NCI-H526 treated with DMSO at 0.1 percent for 48 hours (cell line): ENCODE results near the gene XCR1.
A peak's percentile ranks its signal among the peaks of the same experiment; 100 is the strongest.

Source experiments
- DNase-seq: peaks from one replicate; lab custom pipeline; 2025; lab: John Stamatoyannopoulos, UW

Gene XCR1

DNA sequence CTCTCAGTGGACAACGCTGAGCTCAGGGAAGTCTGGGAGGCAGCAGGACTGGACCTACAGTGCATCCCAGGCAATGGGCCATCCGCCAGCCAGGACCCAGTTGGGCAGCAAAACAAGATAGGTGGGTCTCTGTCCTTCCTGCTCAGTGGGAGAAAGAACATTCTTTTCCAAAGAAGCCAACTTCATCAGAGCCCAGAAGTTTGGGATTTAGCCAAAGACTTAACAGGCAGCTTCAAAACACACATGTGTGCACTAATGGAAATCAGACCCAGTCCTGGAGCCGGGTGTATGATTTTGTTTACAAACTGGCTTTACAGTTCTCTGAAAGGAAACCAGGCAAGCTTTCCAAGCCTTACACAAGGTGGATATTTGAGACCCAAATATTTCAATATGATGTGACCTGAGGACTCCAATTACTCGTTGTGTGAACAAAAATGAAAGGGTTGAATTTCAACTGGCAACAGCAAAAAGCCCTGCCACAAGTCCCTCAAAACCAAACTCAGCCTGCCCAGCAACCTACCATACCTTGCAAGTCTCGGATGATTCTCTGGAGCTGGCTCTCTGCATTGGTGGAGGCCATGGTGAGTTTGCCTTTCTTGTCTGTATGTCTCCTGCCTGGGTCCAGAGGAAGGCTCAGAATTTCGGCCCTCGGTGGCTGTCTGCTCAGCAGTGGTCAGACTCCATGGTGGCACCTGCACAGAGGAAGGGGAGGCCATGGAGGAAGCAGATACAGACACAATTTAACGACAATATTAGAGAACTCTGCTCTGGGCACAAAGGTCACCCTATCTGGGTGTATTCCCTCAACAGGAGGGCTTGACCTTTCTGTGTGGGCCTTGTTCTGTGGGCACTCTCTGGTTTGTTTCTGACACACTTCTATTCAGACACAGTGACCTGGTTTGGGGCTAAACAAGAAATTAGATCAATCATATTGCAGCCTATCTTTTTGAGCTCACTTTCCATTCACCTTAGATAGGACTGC is 42.7 kb downstream of the XCR1 start:
- DNase-seq, result no peak

DNA sequence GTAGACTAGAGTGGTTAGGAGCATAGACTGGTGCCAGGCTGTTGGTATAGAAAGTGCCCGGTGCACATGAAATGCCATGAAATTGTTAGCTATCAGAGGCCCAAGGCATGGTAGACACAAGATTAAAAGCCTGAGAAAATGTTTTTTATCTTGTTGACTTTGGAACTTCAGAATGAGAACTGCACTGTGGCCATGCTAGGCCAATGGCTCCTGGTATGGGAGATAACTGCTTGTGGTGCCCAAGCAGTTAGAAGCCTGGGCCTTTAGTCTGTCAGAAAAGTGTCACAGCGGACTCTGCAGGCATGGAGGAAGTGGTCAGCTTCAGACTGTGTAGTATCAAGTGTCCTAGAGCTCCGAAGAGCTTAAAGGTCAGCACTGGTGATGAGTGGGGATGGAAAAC is 43.5 kb downstream of the XCR1 start:
- no peak for DNase-seq

DNA sequence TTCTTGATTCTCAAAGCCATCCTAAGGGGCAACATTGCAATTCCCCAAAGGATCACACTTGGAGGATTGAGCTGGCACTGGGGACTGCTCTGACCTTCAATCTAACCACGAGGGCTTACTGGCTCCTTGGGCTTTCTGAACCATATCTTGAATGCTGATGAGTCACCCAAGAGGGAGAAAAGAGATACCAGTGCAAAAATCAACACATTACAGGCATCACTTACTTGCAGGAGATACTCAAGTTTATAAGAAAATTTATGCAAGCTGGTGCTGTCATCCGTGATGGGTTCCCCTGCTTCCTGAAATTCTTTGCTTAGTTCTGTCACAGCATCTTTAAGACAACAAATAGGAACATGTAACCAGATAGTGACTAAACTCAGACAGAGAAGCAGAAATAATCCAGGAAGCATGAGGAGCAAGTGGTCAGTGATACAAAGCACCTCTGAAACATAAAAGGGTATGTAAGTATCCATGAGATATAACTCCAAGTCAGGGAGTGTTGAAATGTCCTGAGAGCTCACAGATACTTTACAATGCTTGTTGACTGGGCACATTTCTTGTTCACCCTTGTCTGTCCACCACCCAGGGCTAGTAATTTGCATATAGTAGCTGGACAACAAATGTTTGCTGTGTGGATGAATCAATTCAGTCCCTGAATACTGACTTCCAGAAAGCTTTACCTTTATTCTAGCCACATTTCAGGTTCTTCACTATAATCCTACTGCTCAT is 45.8 kb downstream of the XCR1 start:
- no peak for DNase-seq

DNA sequence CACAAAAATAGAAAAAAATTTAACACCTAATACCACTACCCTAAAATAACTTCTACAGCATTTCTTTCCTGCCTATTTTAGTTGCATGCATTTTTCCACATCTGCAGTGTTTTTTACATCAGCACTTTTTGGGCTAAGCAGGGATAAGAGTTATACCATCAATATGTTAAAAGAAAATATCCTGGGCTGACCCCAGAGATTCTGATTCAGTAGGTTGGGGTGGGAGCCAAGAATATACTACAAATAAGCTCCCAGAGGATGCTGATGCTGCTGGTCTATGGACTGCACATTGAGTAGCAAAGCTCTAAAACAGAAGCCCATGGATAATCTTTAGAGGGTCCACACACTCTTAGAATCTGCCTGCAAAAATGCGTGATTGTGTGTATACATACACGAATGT is 46.5 kb downstream of the XCR1 start:
- no peak for DNase-seq

DNA sequence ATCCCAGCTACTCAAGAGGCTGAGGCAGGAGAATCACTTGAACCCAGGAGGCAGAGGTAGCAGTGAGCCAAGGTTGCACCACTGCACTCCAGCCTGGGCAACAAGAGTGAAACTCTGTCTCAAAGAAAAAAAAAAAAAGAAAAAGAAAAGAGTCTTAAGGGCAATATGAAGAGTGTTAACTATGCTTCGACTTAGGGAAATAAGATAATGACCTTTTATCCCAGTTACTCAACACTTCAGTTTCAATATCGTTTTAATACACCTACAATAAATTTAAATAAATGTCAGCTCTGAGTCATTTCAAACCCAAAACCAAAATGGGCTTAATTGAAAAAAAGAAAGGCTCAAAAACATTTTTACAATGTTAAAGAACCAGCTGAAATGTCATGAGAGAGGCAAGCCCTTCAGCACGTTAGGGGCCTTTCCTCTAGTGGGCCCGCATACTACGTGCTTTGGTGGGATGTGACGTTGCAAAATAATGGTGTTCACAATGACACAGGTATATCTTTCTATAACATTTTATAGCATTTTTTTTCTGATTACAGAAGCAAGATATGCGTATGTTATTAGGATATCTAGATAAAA is 47.0 kb downstream of the XCR1 start:
- DNase-seq, result no peak

DNA sequence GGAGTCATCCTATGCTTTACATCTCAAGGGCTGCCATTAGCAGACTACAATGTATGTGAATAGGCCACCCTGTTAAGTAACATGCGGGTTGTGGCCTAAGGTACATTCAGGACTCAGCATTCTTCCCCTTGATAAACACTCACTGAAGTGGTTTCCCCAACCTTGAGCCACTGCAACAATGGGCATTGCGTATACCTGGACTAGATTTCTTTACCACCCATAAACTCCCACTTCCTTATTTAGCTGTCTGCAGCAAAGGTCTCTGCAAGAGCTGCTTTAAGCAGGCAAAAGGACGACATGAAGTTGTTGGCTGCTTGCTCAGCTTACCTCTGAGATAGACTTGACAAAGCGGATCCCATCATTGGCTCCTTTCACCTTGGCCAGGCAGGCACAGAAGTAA is 47.9 kb downstream of the XCR1 start:
- no peak for DNase-seq

DNA sequence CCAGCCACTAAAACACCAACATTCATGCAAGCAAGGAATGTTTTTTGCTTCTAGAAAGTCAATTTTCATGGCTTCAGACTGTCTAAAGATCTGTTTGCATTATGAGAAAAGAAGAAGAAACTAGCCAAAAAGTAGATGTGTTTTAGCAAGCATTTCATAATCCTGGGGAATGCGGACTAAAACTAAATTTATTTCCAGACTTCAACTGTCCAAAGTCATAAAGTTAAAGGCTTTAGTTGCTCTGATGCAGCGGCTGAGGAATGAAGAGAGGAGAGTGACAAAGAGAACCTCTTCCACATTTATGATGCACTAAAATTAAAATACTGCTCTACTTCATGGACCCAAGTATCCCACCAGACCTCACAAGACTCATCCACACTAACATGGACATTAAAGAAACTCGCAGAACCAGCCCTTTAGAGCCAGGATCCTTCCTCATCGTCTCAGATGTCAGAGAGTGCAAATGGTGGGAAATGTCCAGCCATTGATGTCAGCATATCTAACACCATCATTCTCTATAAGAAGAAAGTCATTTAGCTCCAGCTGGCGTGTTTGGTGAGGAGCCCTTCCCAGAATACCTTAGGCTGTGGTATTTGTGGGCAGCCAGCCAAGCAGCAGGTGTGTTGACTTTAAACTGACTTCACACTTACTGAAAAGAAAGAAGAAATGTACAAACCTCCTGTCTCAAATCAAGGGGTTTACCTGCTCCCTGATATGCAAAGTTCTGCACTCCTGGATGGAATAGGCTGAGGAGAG is 49.1 kb downstream of the XCR1 start:
- no peak for DNase-seq

DNA sequence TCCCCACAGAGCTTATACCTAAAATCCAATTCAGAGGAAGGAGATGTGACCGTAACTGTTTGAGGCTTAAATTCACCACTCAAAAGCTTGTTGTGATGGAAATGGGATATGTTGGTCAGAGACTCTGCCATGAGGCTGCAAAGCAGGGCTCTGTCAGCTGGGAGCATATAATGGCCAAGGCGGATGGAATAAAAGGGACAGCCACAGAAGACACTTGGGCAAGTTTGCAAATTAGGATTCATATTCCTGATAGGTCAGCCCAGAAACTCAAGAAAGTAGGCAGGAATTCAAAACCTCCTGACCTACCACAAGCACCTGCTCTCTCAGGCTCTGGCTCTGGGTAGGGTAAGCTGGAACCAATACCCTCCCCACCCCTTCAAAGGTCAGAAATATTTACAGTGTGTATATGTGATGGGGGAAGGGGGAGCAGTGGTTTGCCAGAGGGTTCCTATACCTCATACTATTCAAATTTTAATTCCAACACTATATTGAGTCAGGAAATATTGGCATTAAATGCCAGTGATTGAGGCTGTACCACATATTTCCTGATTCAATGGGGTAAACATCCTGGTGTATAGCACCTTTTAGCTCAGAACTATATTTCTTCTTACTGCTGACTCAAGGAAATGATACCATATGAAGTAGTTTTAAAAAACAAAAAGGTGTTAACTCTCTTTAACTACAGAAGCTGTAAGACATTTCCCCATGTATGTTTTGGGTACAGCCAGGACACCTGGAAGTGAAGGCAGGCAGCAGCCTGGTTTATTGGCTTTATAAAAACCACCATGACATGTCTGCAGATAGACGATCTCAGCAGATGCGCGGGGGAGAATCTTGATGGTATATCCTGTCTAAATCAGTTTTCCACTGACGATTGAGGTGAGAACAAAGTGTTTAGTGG is 50.8 kb downstream of the XCR1 start:
- DNase-seq, result no peak

DNA sequence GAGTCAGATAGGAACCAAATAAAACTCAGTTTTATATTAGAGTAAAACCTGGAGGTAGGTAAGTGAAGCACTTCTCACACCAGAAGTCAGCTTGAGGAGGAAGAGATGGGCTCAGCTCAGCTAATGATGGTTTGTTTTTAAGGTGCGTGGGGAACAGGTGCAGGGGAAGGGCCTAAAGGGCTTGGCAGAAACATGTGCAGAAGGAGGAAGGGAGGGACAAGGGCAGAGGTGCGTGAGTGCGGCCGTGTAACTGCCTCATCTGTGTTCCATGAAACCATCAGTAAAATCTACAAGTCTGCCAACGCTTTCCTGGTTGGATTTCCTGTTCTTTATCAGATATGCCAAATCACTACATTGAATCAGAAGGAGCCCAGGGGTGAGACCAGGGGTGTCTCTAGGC is 51.6 kb downstream of the XCR1 start:
- DNase-seq, result no peak

DNA sequence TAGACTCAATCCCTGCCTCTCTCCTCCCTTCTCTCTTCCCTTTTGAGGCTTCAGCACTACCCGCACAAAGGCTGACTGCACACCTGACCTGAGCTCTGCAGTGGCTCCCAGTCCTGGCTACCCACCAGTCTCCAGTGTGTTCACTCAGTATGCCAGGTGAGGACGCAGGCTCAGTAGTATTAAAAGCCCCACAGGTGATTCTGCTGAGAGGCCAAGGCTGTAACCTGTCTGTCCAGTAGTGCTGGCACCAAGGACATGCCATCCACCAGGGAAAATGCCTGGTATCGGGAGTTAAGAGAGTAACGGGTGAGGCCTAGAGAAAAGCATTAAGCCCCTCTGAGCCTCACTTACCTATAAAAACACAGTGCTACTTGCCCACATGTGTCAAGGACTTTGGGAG is 52.6 kb downstream of the XCR1 start:
- DNase-seq, result peak; percentile 12

DNA sequence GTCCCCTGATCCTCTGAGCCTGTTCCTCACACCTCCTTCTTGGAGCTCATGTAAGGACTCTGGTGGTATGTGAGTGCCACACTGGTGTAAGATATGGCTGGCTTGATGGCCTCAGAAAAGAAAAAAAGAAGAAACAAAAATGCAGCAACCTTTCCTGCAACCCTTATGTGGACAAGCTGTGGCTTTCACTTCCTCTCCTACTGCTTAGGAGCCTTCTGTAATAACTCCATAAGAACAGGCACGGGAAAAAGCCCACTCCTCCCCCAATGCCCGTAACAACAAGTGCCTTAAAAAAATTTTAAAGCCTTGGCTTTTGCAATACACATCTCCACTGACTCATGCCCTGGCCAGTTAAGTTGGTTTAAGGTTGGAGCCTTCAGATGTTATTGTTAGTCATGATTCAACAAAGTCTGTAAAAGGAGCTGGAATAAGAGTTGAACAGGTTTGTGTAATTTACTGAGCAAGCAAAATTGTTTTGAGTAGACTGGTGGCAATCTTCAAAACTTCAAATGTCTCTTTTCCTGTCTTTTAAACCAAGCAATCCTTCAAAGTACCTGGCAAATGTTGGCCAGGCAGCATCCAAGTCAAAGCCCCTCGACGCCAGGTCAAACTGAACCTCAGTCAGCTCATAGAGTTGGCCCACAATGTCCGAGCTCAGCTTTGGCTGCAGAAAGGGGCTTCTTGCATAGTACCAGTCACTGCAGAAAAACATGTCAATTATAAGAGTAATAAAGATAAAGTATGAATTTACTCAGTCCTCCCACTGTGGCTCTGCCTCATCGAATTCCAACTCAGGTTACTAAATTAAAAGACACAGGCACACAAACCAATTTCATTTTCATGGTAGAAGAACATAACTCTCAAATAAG is 54.5 kb downstream of the XCR1 start:
- no peak for DNase-seq

DNA sequence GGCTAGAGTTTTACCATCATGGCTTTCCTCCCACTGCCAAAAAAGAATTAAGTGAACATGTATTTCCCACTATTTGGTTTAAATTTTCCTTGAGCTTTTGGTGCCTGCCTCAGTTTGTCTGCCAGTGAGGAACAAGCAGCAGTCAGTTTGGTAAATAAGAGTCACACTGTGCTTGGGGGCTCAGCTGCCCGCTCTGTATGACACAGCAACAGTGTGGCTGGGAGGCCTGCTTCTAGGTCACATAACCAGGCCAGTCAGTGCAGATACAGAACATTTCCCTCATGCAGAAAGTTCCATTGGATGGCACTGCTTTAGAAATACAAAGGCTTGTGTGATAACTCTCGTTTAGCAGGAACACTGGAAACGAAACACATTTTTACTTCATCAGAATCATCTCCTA is 57.3 kb downstream of the XCR1 start:
- DNase-seq, result no peak

DNA sequence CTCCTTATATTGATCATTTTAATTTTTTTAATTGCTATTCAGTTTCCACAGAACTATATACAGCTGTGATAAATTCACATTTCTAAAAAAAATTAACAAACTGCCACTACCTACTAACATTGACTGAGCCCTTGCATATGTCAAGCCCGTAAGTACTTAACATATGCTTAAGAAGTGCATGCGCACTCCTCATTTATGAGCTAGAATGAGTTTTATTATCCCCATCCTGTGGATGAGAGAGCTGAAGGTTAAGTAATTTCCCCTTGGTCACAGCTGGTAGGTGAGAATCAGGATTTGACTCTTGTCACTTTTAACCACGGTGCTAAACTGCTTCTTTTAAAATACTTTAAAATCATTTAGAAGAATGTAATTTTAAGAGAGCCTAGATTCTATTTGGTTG is 58.2 kb downstream of the XCR1 start:
- no peak for DNase-seq

DNA sequence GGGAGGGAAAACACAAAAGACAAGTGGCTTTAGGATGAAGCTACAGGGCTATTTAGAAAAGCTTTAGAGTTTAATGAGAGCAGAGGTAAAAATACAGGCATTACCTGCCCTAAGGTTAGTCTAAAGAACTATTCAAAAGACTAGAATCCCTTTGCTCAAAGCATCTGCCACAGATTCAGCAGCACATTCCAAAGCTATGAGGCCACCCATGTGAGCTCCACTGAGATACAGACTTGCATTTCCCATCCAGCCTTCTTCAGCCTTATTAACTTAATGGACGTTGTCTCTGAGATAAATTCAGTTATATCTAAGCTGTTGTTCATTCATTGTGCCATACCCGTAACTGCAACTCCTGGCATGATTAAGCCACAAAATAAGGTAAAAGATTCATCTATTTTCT is 58.6 kb downstream of the XCR1 start:
- DNase-seq, result no peak

DNA sequence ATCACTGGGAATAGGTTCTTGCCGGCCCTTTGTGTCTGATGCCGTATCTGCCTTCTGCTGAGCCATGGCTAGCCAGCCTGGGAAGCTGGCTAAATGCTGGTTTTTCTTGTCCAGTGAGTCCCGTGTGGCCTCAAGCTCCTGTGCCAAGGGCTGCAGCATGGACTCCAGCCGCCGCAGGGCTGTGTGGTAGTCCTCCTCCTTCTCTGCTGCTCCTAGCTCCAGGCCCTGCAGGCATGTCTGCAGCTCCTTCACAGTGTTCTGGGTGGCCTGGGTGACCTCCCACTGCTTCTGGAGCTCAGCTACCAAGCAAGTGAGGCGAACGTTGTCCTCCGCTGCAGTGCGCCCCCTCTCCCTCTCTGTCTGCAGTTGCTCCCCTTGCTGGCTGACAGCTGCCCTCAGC is 59.1 kb downstream of the XCR1 start:
- DNase-seq, result no peak

DNA sequence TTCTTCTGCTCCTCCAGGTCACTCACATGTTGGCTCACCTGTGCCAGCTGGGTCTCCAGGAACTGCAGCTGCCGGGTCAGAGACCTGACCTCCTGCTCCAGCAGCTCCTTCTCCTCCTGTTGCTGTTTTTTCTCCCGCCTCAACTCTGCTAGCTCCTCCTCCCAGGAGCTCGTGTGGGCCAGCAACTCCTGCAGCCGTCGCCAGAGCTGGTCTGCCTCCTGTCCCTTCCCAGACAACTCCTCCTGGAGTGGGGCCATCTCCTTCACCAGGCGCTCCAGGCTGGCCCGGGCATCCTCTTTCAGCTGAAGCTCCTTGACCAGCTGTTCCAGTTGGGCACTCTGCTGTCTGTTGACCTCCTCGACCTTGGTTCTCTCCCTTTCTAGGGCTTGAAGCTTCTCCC is 59.6 kb downstream of the XCR1 start:
- DNase-seq, result no peak
